ENCODE data around the gene GLUD2.

DNA sequence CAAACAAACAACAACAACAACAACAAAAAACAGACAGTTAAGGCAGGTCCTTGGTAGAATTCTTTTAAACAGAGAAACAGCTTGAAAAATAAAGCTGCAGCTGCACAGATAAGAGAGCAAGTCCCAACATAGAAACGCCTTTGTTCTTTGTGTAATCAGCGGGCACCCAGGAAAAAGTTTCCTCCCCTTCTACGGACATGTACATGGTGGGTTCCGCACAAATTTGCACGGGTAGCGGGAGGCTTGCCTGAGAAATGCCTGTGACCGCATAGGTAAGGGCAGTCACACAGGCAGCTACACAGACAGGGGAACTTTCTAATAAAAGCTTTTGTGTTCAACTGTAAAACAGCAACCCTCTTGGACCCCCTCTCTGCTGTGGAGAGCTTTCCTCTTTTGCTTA is 36.2 kb upstream of the GLUD2 start:
- no peak for TF ChIP-seq EP300 (IDR thresholded peaks at IDR 0.05)
- TF ChIP-seq, protein P1, sequence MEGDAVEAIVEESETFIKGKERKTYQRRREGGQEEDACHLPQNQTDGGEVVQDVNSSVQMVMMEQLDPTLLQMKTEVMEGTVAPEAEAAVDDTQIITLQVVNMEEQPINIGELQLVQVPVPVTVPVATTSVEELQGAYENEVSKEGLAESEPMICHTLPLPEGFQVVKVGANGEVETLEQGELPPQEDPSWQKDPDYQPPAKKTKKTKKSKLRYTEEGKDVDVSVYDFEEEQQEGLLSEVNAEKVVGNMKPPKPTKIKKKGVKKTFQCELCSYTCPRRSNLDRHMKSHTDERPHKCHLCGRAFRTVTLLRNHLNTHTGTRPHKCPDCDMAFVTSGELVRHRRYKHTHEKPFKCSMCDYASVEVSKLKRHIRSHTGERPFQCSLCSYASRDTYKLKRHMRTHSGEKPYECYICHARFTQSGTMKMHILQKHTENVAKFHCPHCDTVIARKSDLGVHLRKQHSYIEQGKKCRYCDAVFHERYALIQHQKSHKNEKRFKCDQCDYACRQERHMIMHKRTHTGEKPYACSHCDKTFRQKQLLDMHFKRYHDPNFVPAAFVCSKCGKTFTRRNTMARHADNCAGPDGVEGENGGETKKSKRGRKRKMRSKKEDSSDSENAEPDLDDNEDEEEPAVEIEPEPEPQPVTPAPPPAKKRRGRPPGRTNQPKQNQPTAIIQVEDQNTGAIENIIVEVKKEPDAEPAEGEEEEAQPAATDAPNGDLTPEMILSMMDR (IDR thresholded peaks at IDR 0.05) = no peak
- TF ChIP-seq POLR2AphosphoS5 (IDR thresholded peaks at IDR 0.05) = no peak
- no peak for TF ChIP-seq POLR2A (IDR thresholded peaks at IDR 0.05)

Measured in gastroesophageal sphincter (tissue), 3 donors.